Right ventricle myocardium inferior (tissue), 1 donor: ENCODE measurements around the gene STON2. TPM values are rescaled to one million over a fixed set of nuclear protein-coding genes. Genes with fewer than 3 reads are reported as not detected.

Experiments
- ATAC-seq: fragments of 200-7000 bp; cut with Tn5 transposase; one replicate; pipeline ENCODE4 v1.9.1; 2020; ENCODE audit warnings: mild to moderate bottlenecking, moderate library complexity
- DNase-seq: peaks from one replicate; pipeline ENCODE4 v3.0.0; 2021; ENCODE audit errors: missing footprints
- intact Hi-C: fragments of 100-400 bp; cut with DNase I; formaldehyde crosslinking; loops from one replicate; pipeline ENCODE4 v1.11.0; 2022
- total RNA-seq: library from RNA; stranded (reverse); fragmentation: NEBNext Ultra II Directional; extraction: Animal tissue kit (Norgen Biotek cat#: 25700); gene quantifications from one replicate; pipeline ENCODE4 v1.2.1, GENCODE V29; 2021
- donor health status: DM: no; HTN: yes; CAD: no; lungs with severe emphysema.

STON2 gene
- total RNA-seq, 1 donor from 2014 or later = 12.8 TPM

- intact Hi-C loops = no loop called here
- DNase-seq (no peak), ATAC-seq (no peak)
These were observed 85.5 kb downstream of the STON2 start for GRCh38 chr14:81314443-81315175.

GRCh38 chr14:81313775-81314429, 86.2 kb downstream of the STON2 start:
- no peak for DNase-seq

GRCh38 chr14:81313200-81313599, 86.9 kb downstream of the STON2 start:
- intact Hi-C loops = no loop called here
- ATAC-seq (no peak), DNase-seq (no peak)

More at GRCh38 chr14:81313775-81314429, 86.2 kb downstream of the STON2 start:
- no peak for ATAC-seq
- intact Hi-C loops = no loop called here

GRCh38 chr14:81312289-81312876, 87.7 kb downstream of the STON2 start:
- ATAC-seq (no peak), DNase-seq (no peak)
- intact Hi-C loops = no loop called here

GRCh38 chr14:81311778-81312177, 88.3 kb downstream of the STON2 start:
- intact Hi-C loops = no loop called here
- DNase-seq (no peak), ATAC-seq (no peak)

- peak; percentile 70 for ATAC-seq
- no peak for DNase-seq
- intact Hi-C loops = no loop called here
These were observed 89.0 kb downstream of the STON2 start for GRCh38 chr14:81311141-81311540.

- intact Hi-C loops = no loop called here
- DNase-seq = no peak
- ATAC-seq = no peak
These were observed 89.5 kb downstream of the STON2 start for GRCh38 chr14:81310606-81311005.

GRCh38 chr14:81309511-81309910, 90.6 kb downstream of the STON2 start:
- no peak for ATAC-seq
- intact Hi-C loops = no loop called here
- DNase-seq = no peak

- intact Hi-C loops = loop anchor here (2.0 kb wide), 1 partner anchor 17 kb away; no protein-coding TSS in a partner anchor
- DNase-seq (no peak), ATAC-seq (no peak)
These were observed 94.4 kb downstream of the STON2 start for GRCh38 chr14:81305743-81306142.

- ATAC-seq = no peak
- intact Hi-C loops = loop anchor here (2.0 kb wide), 1 partner anchor 16 kb away; no protein-coding TSS in a partner anchor
- DNase-seq = no peak
These were observed 95.1 kb downstream of the STON2 start for GRCh38 chr14:81305065-81305464.

GRCh38 chr14:81303258-81303935, 96.7 kb downstream of the STON2 start:
- ATAC-seq (no peak), DNase-seq (peak; percentile 74)
- intact Hi-C loops = no loop called here

GRCh38 chr14:81302638-81303037, 97.5 kb downstream of the STON2 start:
- DNase-seq (no peak), ATAC-seq (no peak)
- intact Hi-C loops = no loop called here

GRCh38 chr14:81301813-81302212, 98.3 kb downstream of the STON2 start:
- no peak for ATAC-seq
- DNase-seq = no peak
- intact Hi-C loops = no loop called here

GRCh38 chr14:81301371-81301770, 98.8 kb downstream of the STON2 start:
- intact Hi-C loops = no loop called here
- no peak for DNase-seq
- peak; percentile 39 for ATAC-seq

GRCh38 chr14:81298911-81299310, 101.2 kb downstream of the STON2 start:
- intact Hi-C loops = no loop called here
- no peak for ATAC-seq
- no peak for DNase-seq

GRCh38 chr14:81298122-81298521, 102.0 kb downstream of the STON2 start:
- no peak for ATAC-seq
- no peak for DNase-seq
- intact Hi-C loops = no loop called here

GRCh38 chr14:81295958-81296923, 103.9 kb downstream of the STON2 start:
- DNase-seq (no peak), ATAC-seq (no peak)
- intact Hi-C loops = no loop called here

- no peak for ATAC-seq
- intact Hi-C loops = loop anchor here (2.0 kb wide), 1 partner anchor 15 kb away; no protein-coding TSS in a partner anchor
- DNase-seq = no peak
These were observed 110.6 kb downstream of the STON2 start for GRCh38 chr14:81289516-81289915.
